IMR-90 (cell line): Measurements from ENCODE around the gene TMEM221.

ENCODE experiments used
- FOS ChIP-seq: fragments of 150-350 bp; IDR thresholded peaks from 2 replicates; pipeline ENCODE4 v1.6.1; 2016; ENCODE audit warnings: low read depth, low read length
- RAD21 ChIP-seq: IDR thresholded peaks from 2 replicates; pipeline ENCODE4 v1.6.1; 2012; ENCODE audit warnings: low read length, improper control_type of control experiment

DNA sequence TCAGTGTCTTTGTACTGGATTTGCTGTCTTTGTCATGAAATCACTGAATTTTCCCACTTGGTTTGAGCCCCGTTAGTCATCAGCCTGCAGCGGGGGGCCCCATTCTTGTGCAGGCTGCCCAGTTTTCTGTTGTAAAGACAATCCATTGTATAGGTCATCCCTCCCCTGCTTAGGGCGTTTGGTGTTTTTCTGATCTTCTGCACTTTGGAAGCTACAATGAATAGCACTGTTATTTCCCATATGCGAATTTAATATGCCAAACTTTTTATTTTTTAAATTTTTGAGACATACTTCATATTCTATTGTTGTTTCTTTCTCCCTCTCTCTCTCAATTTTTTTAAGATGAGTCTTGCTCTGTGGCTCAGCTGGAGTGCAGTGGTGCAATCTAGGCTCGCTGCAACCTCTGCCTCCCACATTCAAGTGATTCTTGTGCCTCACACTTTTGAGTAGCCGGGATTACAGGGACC, 30.9 kb upstream of the TMEM221 start:
- TF ChIP-seq FOS (no peak), RAD21 (no peak)
